ES-I3 (cell line): ENCODE measurements around the gene HOXD12.
A peak's percentile ranks its signal among the peaks of the same experiment; 100 is the strongest.

ENCODE experiments used
- H3K36me3 ChIP-seq: 2 replicates; pipeline ENCODE4 v1.6.1; 2013; ENCODE audit warnings: mild to moderate bottlenecking, low read length, control low read depth, moderate library complexity; ENCODE audit not compliant: insufficient read depth
- H3K4me1 ChIP-seq: 2 replicates; pipeline ENCODE4 v1.6.1; 2013; ENCODE audit warnings: mild to moderate bottlenecking, control low read depth, low read length; ENCODE audit not compliant: insufficient read depth
- H3K9ac ChIP-seq: 2 replicates; pipeline ENCODE4 v1.6.1; 2013; ENCODE audit warnings: low read depth, mild to moderate bottlenecking, low read length, moderate library complexity
- H3K9me3 ChIP-seq: 2 replicates; pipeline ENCODE4 v1.6.1; 2013; ENCODE audit warnings: mild to moderate bottlenecking, low read length, moderate library complexity; ENCODE audit not compliant: control insufficient read depth, insufficient read depth

The HOXD12 gene

GRCh38 chr2:176085120-176085788, 14.3 kb upstream of the HOXD12 start:
- H3K4me1 ChIP-seq, result no peaks in the 10 kb centered on the region
- no peaks in the 10 kb centered on the region for H3K36me3 ChIP-seq
- peak overlapping the region; percentile 44; the same call in 1 of the 2 replicates for H3K9ac ChIP-seq
- H3K9me3 ChIP-seq, result no peaks in the 10 kb centered on the region

- peak overlapping the region; percentile 44; the same call in 1 of the 2 replicates for H3K9ac ChIP-seq
- H3K9me3 ChIP-seq, result no peaks in the 10 kb centered on the region
- no peaks in the 10 kb centered on the region for H3K36me3 ChIP-seq
- H3K4me1 ChIP-seq, result no peaks in the 10 kb centered on the region
Observed at GRCh38 chr2:176085861-176086771, 13.5 kb upstream of the HOXD12 start.

- Histone ChIP-seq H3K4me1 (no peaks in the 10 kb centered on the region), H3K9ac (peak overlapping the region; percentile 43; the same call in 1 of the 2 replicates), H3K36me3 (no peaks in the 10 kb centered on the region), H3K9me3 (no peaks in the 10 kb centered on the region)
Observed at GRCh38 chr2:176087330-176088047, 12.1 kb upstream of the HOXD12 start.

- no peaks in the 10 kb centered on the region for H3K4me1 ChIP-seq
Observed at GRCh38 chr2:176088048-176088936, 11.3 kb upstream of the HOXD12 start.

GRCh38 chr2:176088937-176089842, 10.4 kb upstream of the HOXD12 start:
- Histone ChIP-seq H3K36me3 (no peaks in the 10 kb centered on the region), H3K9me3 (0 out of 2 replicates have a peak, but pooled peaks cover 4% of the 10 kb centered on the region), H3K4me1 (no peaks in the 10 kb centered on the region), H3K9ac (no peak overlapping the region)

More at GRCh38 chr2:176088048-176088936, 11.3 kb upstream of the HOXD12 start:
- H3K9me3 ChIP-seq, result 0 out of 2 replicates have a peak, but pooled peaks cover under 1% of the 10 kb centered on the region
- peak overlapping the region; percentile 43; the same call in 1 of the 2 replicates for H3K9ac ChIP-seq
- H3K36me3 ChIP-seq, result no peaks in the 10 kb centered on the region

- H3K9ac ChIP-seq, result no peak overlapping the region
Observed at GRCh38 chr2:176089843-176090395, 9.7 kb upstream of the HOXD12 start.

GRCh38 chr2:176090862-176091261, 8.7 kb upstream of the HOXD12 start:
- H3K4me1 ChIP-seq, result no peaks in the 10 kb centered on the region
- no peaks in the 10 kb centered on the region for H3K36me3 ChIP-seq
- no peak overlapping the region for H3K9ac ChIP-seq
- 0 out of 2 replicates have a peak, but pooled peaks cover 4% of the 10 kb centered on the region for H3K9me3 ChIP-seq

More at GRCh38 chr2:176089843-176090395, 9.7 kb upstream of the HOXD12 start:
- Histone ChIP-seq H3K36me3 (no peaks in the 10 kb centered on the region), H3K4me1 (no peaks in the 10 kb centered on the region), H3K9me3 (0 out of 2 replicates have a peak, but pooled peaks cover 4% of the 10 kb centered on the region)

GRCh38 chr2:176091329-176092258, 8.0 kb upstream of the HOXD12 start:
- 0 out of 2 replicates have a peak, but pooled peaks cover 4% of the 10 kb centered on the region for H3K9me3 ChIP-seq
- H3K4me1 ChIP-seq, result peaks cover 5% of the 10 kb centered on the region; the same call in 1 of the 2 replicates
- H3K36me3 ChIP-seq, result no peaks in the 10 kb centered on the region
- H3K9ac ChIP-seq, result no peak overlapping the region

GRCh38 chr2:176092270-176093144, 7.1 kb upstream of the HOXD12 start, which contains the start of gene HOXD13:
HOXD13 (plus strand) TSS chr2:176092721; CDS start chr2:176092891, 170 bp downstream.
- H3K9me3 ChIP-seq, result 0 out of 2 replicates have a peak, but pooled peaks cover 4% of the 10 kb centered on the region
- peak within 1 kb of the TSS; percentile 41; the same call in 1 of the 2 replicates for H3K9ac ChIP-seq
- peaks cover 5% of the 10 kb centered on the region; the same call in 1 of the 2 replicates for H3K4me1 ChIP-seq
- no peaks in the 10 kb centered on the region for H3K36me3 ChIP-seq

GRCh38 chr2:176093145-176093897, 6.3 kb upstream of the HOXD12 start:
- Histone ChIP-seq H3K9ac (peak overlapping the region; percentile 36; the same call in 1 of the 2 replicates), H3K36me3 (no peaks in the 10 kb centered on the region), H3K9me3 (0 out of 2 replicates have a peak, but pooled peaks cover 4% of the 10 kb centered on the region), H3K4me1 (peaks cover 9% of the 10 kb centered on the region)
